ENCODE data around the gene ELOB.

The ELOB gene

DNA sequence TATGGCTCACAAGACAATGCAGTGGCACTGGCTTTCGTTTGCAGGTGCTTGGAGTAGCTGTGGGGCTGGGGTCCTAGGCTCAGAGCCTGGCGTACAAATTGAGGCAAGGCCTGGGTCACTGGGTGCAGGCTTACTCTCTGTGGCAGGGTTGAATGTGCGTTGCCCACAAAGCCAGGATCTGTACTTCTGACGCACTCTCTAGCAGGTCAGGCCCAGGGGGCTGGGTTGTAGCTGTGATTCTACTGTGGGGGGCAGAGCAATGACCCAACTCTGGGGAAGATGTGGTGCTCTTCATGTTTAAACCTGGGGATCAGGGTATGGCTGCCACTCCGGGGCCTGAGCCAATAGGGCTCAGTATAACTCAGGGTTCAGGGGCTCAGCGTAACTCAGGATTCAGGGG lies 33.6 kb upstream of the ELOB start:
- DNase-seq = no peak

DNA sequence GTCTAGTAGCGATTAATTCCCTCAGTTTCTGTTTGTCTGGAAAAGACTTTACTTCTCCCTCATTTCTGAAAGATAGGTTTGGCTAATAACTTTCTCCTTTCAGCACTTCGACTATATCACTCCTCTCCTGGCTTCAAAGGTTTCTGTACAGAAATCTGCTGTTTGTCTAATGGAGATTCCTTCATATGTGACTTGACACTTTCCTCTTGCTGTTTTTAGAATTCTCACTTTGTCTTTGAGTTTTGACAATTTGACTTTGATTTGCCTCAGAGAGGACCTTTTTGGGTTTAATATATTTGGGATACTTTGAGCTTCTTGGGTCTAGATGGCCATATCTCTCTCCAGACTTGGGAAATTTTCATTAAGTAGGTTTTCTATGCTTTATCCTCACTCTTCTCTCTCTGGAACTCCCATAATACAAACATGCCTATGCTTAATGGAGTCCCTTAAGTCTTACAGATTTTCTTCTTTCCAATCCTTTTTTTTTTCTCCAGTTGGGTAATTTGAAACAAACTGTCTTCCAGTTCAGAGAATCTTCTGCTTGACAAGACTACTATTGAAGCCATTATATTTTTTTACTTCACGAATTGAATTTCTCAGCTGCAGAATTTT lies 32.2 kb upstream of the ELOB start:
- no peak for DNase-seq

DNA sequence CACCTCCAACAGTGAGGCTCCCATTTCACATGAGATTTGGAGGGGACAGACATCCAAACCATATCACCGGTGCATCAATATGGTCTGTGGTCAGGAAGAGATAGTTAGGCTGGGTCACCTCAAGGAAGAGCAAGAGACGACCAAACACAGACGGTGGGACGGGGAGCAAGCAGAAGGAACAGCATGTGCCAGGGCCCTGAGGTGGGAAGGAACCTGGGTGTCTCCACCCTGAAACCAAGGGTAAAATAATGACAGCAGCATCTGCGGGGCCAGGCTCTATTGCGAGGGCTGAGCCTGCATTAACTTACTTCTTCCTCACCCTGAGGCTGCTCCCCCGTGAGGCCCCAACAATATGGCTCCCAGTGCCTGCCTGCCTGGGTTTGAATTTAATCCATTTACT lies 31.1 kb upstream of the ELOB start:
- DNase-seq = no peak

DNA sequence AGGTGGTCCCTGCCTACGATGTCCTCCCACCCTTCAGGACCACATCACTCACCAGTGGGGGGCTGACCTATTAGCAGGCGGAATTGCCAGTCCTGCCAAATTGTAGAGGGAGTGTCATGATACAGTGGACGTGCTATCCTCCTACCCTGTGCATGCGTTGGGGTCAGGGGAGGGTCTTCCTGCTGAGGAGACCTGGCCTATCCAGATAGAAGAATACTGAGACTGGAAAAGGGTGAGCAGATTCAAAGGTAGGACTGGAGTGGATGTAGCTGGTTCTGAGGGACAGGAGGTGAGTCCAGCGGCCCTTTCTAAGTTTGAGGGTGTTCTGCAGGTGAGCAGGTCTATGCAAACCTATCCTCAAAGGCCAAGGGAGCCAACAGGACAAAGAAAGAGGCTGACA lies 29.2 kb upstream of the ELOB start:
- no peak for DNase-seq

DNA sequence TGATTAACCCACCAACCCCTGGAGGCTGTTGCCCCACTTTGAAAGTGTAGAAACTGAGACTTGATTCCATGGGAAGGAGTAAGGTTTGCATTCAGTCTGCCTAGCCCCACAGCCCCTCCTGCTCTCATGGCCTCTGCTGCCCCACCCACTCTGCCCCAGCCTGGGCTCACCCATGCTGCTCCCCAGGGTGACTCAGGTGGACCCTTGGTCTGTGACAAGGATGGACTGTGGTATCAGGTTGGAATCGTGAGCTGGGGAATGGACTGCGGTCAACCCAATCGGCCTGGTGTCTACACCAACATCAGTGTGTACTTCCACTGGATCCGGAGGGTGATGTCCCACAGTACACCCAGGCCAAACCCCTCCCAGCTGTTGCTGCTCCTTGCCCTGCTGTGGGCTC lies 27.6 kb upstream of the ELOB start:
- DNase-seq = no peak

DNA sequence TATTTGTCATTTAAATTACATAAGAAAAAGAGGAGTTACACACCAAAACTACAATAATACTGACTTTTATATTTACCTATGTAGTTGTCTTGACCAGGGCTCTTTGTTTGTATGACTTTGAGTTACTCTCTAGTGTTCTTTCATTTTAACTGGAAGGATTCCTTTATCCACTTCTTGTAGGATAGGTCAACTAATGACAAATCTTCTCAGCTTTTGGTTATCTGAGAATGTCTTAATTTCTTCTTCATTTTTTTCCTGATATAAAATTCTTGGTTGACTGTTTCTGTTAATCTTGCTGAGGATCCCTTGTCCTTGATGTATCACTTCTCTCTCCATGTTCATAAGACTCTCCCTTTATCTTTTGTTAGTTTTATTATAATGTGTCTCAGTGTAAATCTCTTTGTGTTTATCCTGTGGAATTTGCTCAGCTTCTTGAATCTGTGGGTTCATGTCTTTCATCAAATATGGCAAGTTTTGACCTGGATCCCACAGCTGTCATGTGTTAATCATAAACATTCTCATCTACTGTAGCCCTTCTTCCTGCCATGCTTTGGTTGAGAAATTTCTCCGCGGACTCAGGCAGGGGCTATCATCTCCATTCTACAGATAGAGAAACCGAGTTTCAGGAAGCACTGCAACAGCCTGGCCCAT lies 26.6 kb upstream of the ELOB start:
- DNase-seq = no peak

DNA sequence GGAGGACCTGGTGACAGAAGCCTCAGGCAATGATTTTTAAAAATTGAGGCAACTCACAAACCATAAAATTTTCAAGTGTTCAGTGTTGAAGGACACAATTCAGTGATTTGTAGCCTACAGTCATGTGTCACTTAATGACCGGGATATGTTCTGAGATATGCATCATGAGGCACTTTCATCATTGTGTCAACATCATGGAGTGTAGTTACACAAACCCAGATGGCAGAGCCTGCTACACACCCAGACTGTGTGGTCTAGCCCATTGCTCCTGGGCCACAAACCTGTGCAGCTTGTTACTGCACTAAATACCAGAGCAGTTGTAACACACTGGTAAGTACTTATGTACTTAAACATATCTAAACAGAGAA lies 22.8 kb upstream of the ELOB start:
- DNase-seq = no peak

DNA sequence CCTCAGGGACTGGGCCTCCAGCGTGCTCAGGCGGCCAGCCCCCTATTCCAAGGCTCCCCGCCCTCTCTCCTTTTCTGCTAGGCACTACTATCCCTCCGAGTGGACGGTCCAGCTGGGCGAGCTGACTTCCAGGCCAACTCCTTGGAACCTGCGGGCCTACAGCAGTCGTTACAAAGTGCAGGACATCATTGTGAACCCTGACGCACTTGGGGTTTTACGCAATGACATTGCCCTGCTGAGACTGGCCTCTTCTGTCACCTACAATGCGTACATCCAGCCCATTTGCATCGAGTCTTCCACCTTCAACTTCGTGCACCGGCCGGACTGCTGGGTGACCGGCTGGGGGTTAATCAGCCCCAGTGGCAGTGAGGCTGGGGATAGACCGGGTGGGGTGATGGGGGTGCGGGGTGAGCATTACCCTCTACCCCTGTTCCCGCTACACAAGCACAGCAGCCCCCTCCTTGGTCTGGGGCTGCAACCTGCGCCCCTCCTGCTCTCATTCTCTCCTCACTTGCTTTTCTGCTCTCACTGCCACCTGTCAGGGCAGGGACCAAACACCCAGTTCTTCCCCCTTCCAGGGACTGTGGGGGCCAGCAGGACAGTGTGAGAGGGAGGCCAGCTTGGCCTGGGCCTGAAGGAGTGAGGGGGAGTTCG lies 22.3 kb upstream of the ELOB start:
- DNase-seq = no peak

DNA sequence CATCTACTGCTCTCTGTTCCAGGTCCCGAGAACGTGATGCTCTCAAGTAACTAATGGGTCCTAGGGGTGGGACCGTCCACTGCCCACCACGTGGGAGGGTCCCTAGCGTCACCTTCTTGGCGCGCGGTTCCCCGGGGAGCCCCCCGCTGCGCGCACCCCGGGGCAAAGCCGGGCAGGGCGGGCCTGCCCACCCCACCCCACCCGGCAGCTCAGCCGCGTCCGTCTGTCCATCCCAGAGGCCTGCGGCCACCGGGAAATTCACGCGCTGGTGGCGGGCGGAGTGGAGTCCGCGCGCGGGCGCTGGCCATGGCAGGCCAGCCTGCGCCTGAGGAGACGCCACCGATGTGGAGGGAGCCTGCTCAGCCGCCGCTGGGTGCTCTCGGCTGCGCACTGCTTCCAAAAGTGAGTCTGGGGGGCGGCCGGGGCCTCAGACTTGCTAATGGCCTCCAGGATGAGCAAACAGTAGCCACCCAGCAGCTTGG lies 21.7 kb upstream of the ELOB start:
- DNase-seq = no peak

DNA sequence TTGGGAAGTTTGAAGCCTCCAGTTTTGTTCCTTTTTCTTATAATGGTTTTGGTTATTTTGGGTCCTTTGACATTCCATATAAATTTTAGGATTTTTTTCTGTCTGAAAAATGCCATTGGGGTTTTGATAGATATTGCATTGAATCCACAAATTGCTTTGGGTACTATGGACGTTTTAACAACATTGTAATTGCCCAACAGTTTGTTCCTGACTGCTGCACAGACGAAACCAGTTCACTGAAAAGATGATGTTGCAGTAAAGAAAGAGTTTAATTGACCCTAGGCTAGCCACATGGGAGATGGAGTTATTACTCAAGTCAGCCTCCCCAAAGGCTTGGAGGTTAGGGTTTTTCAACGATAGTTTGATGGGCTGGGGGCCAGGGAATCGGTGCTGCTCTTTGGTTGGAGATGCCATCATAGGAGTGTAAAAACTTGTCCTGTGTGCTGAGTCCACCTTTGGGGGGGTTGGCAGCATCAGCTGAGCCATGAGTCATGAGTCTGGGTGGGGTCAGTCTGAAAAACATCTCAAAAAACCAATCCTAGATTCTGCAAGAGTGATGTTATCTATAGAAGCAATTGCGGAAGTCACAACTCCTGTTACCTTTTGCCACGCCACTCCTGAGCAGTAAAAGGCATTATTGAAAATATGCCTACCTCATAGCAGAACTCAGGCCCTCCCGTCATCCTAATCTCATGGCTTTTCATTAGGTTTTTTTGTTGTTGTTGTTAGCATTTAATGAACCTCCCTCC lies 18.5 kb upstream of the ELOB start:
- DNase-seq = no peak

DNA sequence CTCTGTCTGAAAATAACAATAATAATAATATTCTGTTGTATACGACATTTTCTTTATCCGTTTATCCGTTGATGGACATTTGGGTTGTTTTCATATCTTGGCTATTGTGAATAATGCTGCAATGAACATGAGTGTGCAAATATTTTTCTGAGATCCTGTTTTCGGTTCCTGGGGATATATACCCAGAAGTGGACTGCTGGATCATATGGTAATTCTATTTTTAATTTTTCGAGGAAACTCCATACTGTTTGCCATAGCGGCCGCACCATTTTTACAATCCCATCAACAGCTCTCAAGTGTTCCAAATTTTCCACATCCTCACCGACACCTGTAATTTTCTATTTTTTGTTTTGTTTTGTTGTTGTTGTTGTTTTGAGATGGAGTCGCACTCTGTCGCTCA lies 15.9 kb upstream of the ELOB start:
- no peak for DNase-seq

DNA sequence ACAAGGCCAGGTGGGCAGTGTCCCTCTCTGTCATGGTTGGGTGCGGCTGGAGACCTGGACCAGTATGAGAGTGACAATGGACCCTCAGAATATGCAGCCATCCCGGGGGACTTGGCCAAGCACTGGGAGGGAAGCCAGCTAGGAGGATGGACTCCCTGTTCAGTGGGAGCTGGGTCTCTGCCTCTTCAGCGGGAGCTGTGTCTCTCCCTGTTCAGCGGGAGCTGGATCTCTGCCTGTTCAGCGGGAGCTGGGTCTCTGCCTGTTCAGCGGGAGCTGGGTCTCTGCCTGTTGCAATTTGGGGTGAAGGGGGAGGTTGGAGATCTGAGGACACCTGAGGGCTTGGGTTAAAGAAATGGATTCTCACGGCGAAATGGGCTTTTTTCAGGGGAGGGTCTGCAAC lies 14.1 kb upstream of the ELOB start:
- no peak for DNase-seq

DNA sequence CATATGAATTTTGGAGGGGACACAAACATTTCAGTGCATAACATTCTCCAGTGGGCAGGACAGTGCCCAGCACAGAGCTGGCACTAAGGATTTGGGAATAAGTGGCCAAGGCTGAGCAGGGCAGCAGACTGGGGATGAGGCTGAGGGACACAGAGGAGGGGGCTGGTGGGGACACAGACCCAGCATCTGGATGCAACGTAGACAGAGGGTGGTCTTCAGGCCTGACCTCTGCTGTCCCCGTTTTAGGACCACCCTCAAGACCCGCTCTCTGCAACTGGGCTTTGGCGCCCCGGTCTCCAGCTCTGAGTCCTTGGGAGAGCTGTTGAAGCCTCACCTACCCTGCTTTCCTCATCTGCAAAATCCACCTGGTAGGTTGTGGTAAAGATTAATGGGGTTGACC lies 13.6 kb upstream of the ELOB start:
- DNase-seq = no peak

DNA sequence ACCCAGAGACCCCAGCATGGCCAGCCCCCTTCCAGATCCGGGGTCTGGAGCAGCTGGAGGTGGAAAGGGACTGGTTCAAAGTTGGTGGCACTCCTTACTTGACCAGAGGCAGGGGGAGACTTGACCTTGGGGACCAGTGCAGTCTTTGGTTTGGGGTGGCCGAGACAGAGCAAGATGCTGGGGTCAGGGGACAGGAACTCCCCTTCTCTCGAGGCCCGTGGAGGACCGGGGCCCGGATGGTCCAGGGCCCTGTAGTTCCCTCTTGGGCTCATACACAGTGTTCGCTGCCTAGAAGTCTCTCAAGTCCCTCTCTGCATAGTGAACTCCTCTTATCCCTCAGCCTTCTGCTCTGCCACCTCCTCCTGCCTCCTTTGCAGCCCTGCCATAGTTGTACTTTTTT lies 10.9 kb upstream of the ELOB start:
- no peak for DNase-seq

DNA sequence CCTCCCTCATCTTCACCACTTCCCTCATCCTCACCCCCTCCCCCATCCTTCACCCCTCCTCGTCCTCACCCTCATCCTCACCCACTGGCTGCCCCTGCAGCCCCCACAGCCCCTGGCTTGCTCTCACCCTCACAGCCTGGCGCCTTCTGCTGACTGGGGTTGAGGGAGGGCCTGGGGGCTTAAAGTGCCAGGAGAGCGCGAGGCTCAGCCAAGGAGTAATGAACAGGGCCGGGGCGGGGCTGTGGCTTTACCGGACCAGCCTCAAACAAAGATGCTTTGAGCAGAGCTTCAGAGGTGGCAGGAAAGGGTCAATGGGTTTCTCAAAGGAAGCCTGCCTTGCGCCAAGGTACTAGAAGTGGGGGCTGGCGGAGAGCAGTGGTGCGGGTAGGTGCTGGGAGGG lies 10.3 kb upstream of the ELOB start, which contains the start of gene PRSS33:
PRSS33 (minus strand) TSS at position 155 of the 400 bp plus-strand sequence. CDS start 1,013 bp downstream, outside the sequence.
- no peak for DNase-seq

DNA sequence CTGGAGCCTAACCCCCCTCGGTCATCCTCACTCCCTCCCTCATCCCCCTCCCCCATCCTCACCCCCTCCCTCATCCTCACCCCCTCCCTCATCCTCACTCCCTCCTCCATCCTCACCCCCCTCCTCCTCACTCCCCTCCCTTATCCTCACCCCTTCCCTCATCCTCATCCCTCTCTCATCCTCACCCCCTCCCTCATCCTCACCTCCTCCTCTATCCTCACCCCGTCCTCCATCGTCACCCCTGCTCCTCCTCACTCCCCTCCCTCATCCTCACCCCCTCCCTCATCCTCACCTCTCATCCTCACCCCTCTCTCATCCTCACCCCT lies 9.7 kb upstream of the ELOB start:
- no peak for DNase-seq

DNA sequence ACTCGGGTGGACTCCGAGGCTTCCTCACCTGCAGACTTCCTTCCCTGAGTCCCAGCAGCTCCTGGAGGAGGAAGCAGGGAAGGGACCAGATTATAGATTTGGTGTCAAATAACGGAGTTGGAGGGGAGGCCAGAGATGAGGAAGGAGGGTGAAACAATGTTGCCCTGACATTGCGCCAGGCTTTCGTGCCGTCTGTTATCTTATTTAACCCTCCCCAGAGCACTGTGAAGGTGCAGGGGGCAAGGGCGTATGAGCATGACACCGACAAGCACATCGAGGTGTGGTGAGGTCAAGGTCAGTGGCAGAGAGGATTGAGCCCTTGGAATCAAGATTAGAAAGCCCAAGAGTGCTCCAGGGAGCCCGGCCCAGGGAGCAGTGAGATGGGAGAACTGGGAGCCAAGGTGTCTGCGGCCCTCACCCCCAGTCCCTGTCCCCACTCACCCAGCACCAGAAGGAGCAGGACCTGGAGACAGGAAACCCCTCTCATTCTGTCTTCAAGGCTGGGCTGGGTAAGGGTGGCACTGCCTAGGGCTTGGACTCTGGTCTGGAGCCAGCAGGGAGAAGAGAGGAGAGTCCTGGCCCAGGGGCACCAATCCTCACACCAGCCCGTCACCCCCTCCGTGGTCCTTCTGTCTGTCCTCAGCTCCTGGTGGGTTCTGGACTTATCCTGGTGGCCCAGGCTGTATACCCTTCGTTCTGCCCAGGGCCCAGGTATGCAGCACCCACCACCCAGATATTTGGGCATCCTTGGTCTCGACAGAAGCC lies 9.2 kb upstream of the ELOB start:
- no peak for DNase-seq

DNA sequence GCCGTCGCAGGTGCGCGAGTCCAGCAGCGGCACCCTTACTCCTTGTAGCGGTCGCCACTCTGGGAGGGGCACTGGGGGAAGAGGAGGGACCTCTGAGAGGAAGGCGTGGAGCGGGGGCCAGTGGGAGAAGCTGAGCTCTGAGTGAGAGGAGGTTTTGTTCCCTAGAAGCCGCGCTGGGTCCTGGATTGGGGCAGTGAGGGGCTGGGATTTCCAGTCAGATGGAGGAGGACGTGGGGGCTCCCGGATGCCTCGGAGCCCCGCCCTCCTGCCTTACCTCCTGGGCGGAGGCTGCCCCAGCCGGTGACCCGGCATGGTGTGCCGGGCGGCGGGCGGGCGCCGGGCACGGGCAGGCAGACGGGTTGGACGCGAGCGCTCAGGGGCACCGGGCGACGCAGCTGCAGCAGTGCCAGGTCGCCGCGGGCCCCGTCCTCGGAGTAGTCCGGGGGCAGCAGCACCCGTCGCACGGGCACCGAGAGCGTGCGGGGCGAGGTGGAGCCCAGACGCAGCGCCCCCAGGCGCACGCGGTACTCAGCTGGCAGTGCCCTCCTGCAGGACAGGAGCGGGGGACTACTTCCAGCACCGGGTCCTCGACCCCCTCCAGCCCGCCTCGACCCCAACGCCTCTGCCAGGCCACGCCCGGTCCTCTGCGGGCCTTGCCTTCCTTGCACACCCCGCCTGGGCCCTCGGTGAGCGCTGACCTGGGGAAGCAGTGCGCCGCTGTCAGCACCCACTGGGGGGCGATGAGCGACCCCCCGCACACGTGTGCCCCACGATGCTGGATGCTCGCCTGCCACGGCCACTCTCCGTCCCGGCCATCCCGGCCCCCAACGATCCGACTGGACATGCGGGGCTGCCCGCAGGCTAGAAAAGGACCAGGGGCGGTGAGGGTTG lies 8.3 kb upstream of the ELOB start:
- DNase-seq = no peak

DNA sequence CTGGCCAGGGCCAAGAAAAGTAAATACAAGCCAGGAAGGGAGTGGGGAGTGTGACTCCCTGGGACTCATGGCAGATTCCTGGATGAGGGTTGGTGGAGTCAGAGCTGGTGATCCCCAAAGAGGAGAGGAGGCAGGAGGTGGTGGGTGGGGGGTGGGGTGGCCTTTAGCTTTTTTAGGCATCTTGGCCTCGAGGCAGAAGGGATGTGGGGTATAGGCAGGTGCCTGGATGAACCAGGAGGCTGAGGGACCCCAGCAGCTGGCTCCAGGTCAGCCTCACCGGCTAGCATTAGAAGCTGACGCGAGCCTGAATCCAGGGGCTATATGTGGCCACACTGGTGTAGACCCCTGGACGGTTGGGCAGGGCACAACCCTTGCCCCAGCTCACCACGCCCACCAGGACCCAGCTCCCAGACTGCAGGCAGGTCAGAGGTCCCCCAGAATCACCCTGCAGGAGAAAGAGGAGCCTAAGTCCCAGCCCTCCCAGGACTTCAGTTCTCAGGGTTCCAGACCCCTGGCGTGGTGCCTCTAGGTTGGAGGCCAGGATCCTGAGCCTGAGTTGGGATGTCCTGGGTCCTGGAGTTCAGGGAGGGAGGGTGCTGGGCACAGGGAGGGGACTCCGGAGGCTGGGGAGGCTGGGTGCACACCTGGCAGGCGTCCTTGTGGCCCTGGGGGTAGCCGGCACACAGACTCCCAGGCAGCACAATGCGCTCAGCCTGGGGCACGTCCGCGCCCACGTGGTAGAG lies 7.4 kb upstream of the ELOB start:
- no peak for DNase-seq

Measured in hypothalamus (tissue), 51 donors.